GM15510 (cell line): ENCODE results near the gene SPATC1L.

Source experiments
- POLR2A ChIP-seq: IDR thresholded peaks from 3 replicates; pipeline ENCODE4 v1.6.1; 2011; ENCODE audit warnings: borderline replicate concordance; ENCODE audit not compliant: insufficient read length; ENCODE audit errors: extremely low read depth

SPATC1L gene

DNA sequence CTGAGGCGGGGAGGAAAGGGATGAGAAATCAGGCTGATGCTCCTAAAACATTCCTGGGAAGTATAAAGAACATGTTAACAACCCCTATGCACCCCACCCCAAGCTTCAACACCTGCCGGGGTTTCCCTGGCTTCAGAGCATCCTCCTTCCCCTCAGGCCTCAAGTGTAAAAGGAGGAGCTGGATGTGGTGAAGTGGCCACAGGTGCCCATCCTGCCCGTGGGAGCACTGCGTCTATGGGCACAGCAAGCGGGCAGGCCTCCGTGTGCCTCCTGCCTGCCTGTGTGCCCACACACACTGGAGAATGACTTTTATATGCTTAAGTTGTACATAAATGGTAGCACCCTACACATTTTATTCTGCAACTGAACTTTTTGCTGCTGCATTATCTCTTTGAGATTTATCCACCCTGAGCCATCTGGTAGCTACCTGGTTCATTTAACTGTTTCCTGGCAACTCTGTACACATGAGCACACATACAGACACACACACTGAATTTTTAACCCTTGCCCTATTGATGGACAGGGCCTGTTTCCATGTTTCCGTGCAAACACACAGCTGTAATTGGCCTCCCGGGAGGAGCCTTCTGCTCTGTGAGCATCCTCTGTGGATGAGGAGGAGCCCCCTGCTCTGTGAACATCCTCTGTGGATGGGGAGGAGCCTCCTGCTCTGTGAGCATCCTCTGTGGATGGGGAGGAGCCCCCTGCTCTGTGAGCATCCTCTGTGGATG, 15.4 kb downstream of the SPATC1L start:
- no peak for TF ChIP-seq POLR2A

GRCh38 chr21:46168238-46168637, 16.0 kb downstream of the SPATC1L start:
- no peak for TF ChIP-seq POLR2A

DNA sequence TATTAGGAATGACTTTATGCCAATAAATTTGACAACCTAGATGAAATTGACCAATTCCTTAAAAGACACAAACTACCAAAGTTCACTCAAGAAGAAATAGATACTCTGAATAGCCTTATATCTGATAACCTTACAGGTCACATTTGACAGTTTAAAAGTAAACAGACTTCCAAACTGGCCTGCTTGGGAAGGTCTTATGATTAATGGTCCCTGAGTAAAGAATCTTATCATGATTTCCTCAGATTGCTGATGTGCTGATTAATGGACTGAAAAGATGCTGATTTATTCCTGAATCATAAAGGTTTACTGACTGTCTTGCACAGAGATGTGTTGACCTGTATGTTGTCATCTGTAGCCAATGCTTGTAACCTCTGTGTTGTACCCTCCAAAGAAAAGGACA, 19.2 kb downstream of the SPATC1L start:
- TF ChIP-seq POLR2A: no peak

DNA sequence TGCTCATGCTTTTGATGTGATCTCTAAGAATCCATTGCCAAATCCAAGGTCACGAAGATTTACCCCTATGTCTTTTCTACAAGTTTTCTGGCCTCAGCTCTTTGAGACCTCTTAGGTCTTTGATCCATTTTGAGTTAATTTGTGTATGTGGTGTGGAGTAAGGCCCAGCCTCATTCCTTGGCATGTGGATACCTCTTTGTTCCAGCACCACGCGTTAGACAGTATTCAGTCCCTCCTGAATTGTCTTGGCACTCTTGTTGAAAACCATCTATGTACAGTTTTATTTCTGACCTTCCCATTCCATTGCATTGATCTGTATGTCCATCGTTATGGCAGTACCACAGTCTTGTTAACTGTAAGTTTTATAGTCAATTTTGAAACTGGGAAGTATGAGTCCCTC, 20.9 kb downstream of the SPATC1L start:
- TF ChIP-seq POLR2A: no peak

- no peak for TF ChIP-seq POLR2A
Measured at GRCh38 chr21:46161633-46162592, 22.3 kb downstream of the SPATC1L start.

- no peak for TF ChIP-seq POLR2A
Measured at GRCh38 chr21:46160907-46161632, 23.2 kb downstream of the SPATC1L start.

GRCh38 chr21:46160657-46160906, 23.7 kb downstream of the SPATC1L start:
- TF ChIP-seq POLR2A: no peak

DNA sequence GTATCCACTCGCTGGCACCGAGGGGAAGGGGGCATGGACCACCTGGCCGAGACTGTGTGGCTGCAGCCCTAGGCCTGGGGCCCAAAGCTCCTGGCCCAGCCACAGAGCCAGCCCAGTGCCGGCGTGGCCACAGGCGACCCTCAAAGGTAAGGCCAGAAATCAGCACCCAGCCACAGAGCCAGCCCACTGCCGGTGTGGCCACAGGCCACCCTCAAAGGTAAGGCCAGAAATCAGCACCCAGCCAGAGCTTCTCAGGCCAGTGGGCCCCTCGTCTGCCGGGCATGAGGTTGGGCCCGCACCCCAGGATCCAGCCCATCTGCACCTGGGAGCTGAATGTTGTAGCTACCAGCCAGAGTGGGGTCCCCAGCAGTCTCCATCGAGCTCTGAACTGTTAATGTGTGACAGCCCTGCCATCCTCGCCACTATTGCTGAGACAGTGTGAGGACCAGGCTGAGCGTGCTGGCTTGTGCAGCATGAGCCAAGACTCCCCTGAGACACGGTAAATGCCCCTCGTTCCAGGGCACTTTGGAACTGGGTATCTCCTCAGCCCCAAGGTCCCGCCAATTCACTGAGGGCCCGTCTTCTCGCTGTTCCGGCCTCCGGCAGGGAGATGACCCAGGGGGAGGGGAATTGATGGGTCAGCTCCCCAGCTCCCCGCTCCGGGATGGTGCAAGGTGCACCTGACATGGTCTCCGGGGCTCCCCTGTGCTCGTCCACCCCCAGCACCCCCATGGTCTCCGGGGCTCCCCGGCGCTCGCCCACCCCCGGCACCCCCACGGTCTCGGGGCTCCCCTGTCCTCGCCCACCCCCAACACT, 24.2 kb downstream of the SPATC1L start:
- TF ChIP-seq POLR2A: no peak

- TF ChIP-seq POLR2A: no peak
Measured at GRCh38 chr21:46159390-46159789, 24.9 kb downstream of the SPATC1L start.

DNA sequence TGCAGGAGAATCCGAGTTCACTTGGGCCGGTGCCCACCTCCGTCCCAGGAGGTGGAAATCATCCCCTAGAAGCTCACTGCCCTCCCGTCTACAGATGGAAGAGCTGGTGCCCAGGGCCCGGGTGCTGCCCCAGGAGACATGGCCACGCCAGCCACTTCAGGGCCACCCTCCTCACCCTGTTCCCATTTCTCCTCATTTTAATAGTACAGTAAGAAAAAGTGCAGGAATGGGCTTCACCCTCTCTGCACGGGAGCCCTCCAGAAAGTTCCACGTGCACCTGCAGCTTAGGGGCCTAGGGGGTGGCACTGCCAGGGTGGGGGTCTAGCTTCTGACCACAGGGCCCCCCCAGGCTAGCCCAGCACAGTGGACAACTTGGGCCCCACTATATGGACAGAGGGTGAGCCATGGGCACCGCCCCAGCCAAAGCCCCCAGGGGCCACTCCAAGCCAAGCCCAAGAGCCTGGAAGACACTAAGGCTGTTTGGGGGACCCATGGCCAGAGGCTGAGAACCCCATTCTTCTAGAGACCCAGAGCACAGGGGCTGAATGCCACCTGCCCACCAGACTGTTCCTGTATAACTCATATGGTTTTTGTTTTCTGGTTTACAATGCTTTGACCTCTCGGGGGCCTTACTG, 25.5 kb downstream of the SPATC1L start:
- TF ChIP-seq POLR2A: no peak

GRCh38 chr21:46157987-46158451, 26.2 kb downstream of the SPATC1L start:
- TF ChIP-seq POLR2A: no peak

GRCh38 chr21:46157396-46157986, 26.8 kb downstream of the SPATC1L start:
- TF ChIP-seq POLR2A: no peak

DNA sequence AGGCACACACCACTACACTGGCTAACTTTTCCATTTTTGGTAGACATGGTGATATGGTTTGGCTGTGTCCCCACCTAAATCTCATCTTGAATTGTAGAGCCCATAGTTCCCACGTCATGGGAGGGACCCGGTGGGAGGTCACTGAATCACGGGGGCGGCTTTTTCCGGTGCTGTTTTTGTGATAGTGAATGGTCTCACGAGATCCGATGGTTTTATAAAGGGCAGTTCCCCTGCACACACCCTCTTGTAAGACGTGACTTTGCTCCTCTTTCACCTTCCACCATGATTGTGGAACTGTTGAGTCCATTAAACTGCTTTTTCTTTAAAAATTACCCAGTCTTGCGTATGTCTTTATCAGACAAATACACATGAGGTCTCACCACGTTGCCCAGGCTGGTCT, 27.6 kb downstream of the SPATC1L start:
- TF ChIP-seq POLR2A: no peak

GRCh38 chr21:46156378-46156645, 27.9 kb downstream of the SPATC1L start:
- TF ChIP-seq POLR2A: no peak
